Suprapubic skin (tissue), 4 donors: ENCODE results near the gene POLE3.

Experiments used
- CTCF ChIP-seq, 2 donors: fragments of 200-600 bp in 1 of 2; fragments of 450-650 bp in 1 of 2; sonication (generic) in 1 of 2; IDR thresholded peaks; one replicate each; pipeline ENCODE4 v1.5.1; 2016 to 2019; ENCODE audit warnings: antibody characterized with exemption in 2 of 2, mild to moderate bottlenecking in 1 of 2, moderate library complexity in 1 of 2
- EP300 ChIP-seq: sonication (generic); formaldehyde crosslinking; IDR thresholded peaks from one replicate; pipeline ENCODE4 v1.6.1; 2017; ENCODE audit warnings: antibody characterized with exemption
- POLR2A ChIP-seq, 2 donors: fragments of 450-650 bp; IDR thresholded peaks; one replicate each; pipeline ENCODE4 v1.6.1; 2017; ENCODE audit warnings: antibody characterized with exemption in 2 of 2, mild to moderate bottlenecking in 2 of 2, moderate library complexity in 2 of 2
- POLR2AphosphoS5 ChIP-seq, 3 donors: sonication (generic); formaldehyde crosslinking; IDR thresholded peaks; one replicate each; pipeline ENCODE4 v1.6.1; 2017; ENCODE audit warnings: antibody characterized with exemption in 3 of 3

GRCh38 chr9:113397203-113397631 lies 13.3 kb downstream of the POLE3 start:
- no peak for TF ChIP-seq CTCF (IDR thresholded peaks at IDR 0.05)
- no peak for TF ChIP-seq POLR2A (IDR thresholded peaks at IDR 0.05)
- no peak for TF ChIP-seq POLR2AphosphoS5 (IDR thresholded peaks at IDR 0.05)
- no peak for TF ChIP-seq EP300
